ENCODE results near the gene CSNK1G1.
A peak's percentile ranks its signal among the peaks of the same experiment; 100 is the strongest.

Gene CSNK1G1

DNA sequence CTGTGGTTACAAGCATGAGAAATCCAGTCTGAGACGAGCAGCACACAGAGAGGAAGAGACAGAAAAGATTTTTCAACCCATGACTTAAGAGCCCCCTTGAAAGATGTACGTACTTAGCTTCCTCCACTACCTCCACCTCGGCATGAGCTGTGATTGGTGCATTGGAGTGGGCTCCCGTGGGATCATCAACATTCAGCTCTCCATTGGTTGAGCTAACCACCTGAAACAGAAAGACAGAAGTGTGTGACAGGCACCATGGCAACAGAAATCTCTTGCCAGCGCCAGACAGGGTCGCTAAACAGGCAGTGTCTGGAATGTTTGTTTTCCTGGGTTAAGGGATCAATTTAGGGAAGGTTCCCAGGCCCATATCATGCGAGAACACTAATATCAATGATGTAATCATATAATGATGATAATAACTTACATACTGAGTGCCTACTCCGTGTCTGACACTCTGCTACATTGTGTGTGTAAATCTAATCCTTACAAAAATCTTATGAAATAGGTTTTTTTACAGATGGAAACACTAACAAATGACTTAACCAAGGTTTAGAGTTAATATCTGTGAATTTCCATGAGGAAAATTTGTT, 175.6 kb downstream of the CSNK1G1 start:
- H3K27ac ChIP-seq = no peak overlapping the region
- TF ChIP-seq, protein P1, sequence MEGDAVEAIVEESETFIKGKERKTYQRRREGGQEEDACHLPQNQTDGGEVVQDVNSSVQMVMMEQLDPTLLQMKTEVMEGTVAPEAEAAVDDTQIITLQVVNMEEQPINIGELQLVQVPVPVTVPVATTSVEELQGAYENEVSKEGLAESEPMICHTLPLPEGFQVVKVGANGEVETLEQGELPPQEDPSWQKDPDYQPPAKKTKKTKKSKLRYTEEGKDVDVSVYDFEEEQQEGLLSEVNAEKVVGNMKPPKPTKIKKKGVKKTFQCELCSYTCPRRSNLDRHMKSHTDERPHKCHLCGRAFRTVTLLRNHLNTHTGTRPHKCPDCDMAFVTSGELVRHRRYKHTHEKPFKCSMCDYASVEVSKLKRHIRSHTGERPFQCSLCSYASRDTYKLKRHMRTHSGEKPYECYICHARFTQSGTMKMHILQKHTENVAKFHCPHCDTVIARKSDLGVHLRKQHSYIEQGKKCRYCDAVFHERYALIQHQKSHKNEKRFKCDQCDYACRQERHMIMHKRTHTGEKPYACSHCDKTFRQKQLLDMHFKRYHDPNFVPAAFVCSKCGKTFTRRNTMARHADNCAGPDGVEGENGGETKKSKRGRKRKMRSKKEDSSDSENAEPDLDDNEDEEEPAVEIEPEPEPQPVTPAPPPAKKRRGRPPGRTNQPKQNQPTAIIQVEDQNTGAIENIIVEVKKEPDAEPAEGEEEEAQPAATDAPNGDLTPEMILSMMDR (conservative IDR thresholded peaks at IDR 0.05; ENCODE audit: low read depth) = no peak
- no peak for DNase-seq (ENCODE audit: low spot score)
- POLR2A ChIA-PET (ENCODE audit: low non-redundant PET) = no interaction called here
- CTCF ChIA-PET = no interaction called here

DNA sequence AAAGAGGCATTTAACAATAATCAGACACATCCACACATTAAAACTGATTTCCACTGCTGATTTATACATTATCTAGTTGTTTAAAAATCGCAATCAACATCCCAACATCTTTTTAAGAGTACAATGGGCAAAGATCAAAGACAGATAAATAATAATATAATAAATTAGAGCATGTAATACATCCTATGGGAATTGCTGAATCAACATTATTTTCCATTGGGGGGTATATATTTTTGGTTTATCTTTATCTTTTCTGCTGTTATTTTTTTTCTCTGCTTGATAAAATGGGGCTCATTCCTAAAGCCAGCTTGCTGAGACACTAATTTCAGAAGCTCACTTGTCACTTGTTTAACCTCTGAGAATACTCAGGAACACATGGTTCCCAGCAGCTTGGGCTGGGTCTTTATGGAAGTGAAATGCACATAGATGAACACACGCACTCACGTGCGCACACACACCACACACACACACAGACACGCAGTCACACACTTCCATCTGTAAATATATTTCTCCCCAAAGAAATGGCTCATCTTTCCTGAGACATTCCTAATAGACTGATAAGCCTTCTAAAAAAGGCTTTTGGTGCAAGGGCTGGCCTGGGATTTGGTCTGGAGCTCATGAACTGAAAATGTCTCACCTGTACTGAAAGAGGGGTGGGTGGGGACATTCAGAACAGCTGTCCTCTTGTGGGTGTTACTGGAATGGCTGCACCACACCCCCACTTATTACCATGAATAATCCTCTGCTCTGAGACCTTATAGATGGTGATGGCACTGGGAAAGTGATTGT, 189.7 kb downstream of the CSNK1G1 start:
- POLR2A ChIA-PET (ENCODE audit: low non-redundant PET) = no interaction called here
- TF ChIP-seq, protein P1 (conservative IDR thresholded peaks at IDR 0.05; ENCODE audit: low read depth) = no peak

DNA sequence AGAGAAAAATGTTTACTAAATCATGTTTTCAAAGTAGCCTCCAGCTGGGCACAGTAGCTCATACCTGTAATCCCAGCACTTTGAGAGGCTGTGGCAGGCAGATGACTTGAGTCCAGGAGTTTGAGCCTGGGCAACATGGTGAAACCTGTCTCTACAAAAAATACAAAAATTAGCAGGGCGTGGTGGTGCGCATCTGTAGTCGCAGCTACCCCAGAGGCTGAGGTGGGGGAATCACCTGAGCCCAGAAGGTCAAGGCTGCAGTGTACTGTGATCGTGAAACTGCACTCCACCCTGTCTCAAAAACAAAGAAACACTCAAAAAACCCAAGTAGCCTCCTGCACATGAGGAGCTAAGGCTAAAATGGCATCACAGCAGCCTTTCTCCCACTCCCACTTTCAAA, 191.5 kb downstream of the CSNK1G1 start:
- CTCF ChIA-PET = interaction anchor here (0.6 to 1.1 kb wide), 3 partner anchors 11 to 576 kb away, joined by 3 to 4 read pairs (median 3); no protein-coding TSS in a partner anchor
- no peak overlapping the region for H3K27ac ChIP-seq
- POLR2A ChIA-PET (ENCODE audit: low non-redundant PET) = no interaction called here

More for the DNA sequence above, 189.7 kb downstream of the CSNK1G1 start:
- DNase-seq (ENCODE audit: low spot score) = no peak
- no peak overlapping the region for H3K27ac ChIP-seq
- CTCF ChIA-PET = interaction anchor here (0.6 kb wide), 2 partner anchors 12 to 520 kb away, joined by 4 read pairs; no protein-coding TSS in a partner anchor

DNA sequence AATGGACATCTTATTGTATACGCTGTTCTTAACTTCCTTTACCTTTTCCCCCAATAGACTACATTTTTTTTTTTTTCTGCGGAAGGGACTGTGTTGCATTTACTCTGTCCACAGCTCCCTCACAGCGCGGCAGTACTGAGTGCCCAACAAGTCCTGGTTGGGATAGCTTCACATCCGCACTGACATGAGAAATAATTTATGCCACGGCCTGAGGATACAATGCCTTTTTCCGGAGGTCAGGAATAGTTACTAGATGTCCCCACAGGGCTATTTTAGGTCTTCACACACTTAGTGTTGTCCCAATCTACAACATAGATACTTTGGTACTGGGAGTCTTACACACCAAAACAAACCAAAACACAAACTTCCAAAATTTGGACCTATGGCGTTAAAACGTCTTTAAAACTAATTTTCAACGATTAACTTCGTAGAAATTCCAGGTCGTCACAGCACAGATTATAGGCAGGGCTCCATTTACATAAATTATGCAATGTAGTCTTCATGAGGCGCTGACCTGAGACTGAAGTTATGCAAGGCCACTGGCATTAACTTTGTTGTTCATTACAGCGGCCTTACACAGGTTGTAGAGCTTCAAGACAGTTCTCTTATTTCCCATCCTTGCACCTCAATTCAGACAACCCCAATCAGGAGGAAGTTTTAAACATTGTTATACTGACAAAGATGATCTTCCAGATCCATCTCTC, 192.2 kb downstream of the CSNK1G1 start:
- ChIA-PET POLR2A (ENCODE audit: low non-redundant PET) (no interaction called here), CTCF (interaction anchor here (0.6 to 1.3 kb wide), 5 partner anchors 10 to 280 kb away, joined by 3 to 5 read pairs (median 4); no protein-coding TSS in a partner anchor)
- DNase-seq (ENCODE audit: low spot score) = no peak
- peak overlapping the region; percentile 84 for H3K27ac ChIP-seq
- TF ChIP-seq, protein P1 (conservative IDR thresholded peaks at IDR 0.05; ENCODE audit: low read depth) = no peak

More for the DNA sequence above, 191.5 kb downstream of the CSNK1G1 start:
- TF ChIP-seq, protein P1 (conservative IDR thresholded peaks at IDR 0.05; ENCODE audit: low read depth) = no peak
- DNase-seq (ENCODE audit: low spot score) = no peak

DNA sequence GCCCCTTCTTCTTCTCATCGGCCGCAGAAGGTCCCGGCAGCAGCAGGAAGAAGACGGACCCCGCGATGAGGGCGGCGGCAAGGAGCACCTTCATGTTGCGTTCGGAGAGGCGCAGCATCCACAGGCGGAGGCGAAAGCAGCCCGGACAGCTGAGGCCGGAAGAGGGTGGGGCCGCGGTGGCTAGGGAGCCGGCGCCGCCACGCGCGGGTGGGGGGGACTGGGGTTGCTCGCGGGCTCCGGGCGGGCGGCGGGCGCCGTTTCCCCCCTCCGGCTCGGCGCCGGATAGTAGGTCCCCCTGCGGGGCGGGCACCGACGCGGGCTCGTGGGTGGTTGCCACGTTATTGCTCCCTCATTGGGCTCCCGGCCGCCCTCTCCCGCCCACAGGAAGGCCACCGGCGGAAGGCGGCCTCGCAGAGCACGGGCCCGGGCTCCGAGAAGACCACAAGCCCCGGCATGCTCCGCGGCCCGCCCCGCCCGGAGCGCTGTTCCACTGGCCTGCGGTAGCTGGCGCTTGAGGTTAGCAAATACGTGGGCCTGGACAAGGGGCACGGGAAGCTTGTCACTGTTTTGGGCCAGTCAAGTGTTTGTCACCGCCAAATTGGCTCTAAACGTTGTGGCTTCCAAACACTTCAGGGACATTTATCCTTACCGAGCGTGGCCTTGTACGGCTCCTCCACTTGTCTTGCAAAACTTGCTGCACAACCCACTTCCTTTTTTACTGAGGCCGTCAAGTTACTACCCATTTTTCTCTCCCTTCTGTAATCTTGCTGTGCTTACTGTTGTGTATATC, 192.9 kb downstream of the CSNK1G1 start, which contains the start of gene PPIB:
Gene PPIB, minus strand, starts transcription at position 154 of the 790 bp plus-strand sequence. Its CDS starts 36 bp downstream, at position 118.
- CTCF ChIA-PET = interaction anchor here (0.9 to 1.3 kb wide), 2 partner anchors 13 kb away, joined by 3 to 4 read pairs; no protein-coding TSS in a partner anchor
- DNase-seq (ENCODE audit: low spot score) = peak; percentile 98
- TF ChIP-seq, protein P1 (conservative IDR thresholded peaks at IDR 0.05; ENCODE audit: low read depth) = peak; percentile 87
- H3K27ac ChIP-seq = peak within 1 kb of the TSS; percentile 84
- POLR2A ChIA-PET (ENCODE audit: low non-redundant PET) = interaction anchor here (1.2 kb wide), 1 partner anchor 10 kb away, joined by 4 read pairs; no protein-coding TSS in a partner anchor
